MCF 10A (cell line): ENCODE data around the gene CCDC185. TPM values are rescaled to one million over a fixed set of nuclear protein-coding genes. Genes with fewer than 3 reads are reported as not detected.

Source experiments
- BruUV-seq: library from RNA; stranded (reverse); fragments of 400-500 nt; replicated peaks from 2 replicates; lab custom pipeline; 2021; lab: Mats Ljungman, UMichigan
- CTCF ChIA-PET: fragments of 300-600 bp; sonication (Branson Sonifier 250); formaldehyde crosslinking; extraction: SDS; loops from one replicate; lab custom pipeline; 2021; ENCODE audit warnings: antibody characterized with exemption, inconsistent platforms; lab: Yijun Ruan, JAX
- POLR2A ChIA-PET: fragments of 300-600, 350-650 bp; sonication (Branson Sonifier 250); formaldehyde crosslinking; extraction: SDS; loops from one replicate; lab custom pipeline; 2020; ENCODE audit warnings: antibody characterized with exemption, inconsistent platforms; lab: Yijun Ruan, JAX
- DNase-seq: peaks from one replicate; pipeline ENCODE4 v3.0.0-alpha.2; 2018; ENCODE audit not compliant: unreplicated experiment
- H3K27ac Mint-ChIP-seq: one replicate; pipeline ENCODE4 v1.8.0; 2022; ENCODE audit warnings: mild to moderate bottlenecking, low read depth, mixed read lengths; ENCODE audit not compliant: unreplicated experiment
- H3K27me3 Mint-ChIP-seq: one replicate; pipeline ENCODE4 v1.8.0; 2022; ENCODE audit warnings: mixed read lengths; ENCODE audit not compliant: insufficient read depth, unreplicated experiment
- H3K36me3 Mint-ChIP-seq: one replicate; pipeline ENCODE4 v1.8.0; 2022; ENCODE audit warnings: mild to moderate bottlenecking, moderate library complexity, mixed read lengths; ENCODE audit not compliant: insufficient read depth, unreplicated experiment
- H3K4me1 Mint-ChIP-seq: one replicate; pipeline ENCODE4 v1.8.0; 2022; ENCODE audit warnings: mixed read lengths; ENCODE audit not compliant: insufficient read depth, unreplicated experiment
- H3K4me3 Mint-ChIP-seq: one replicate; pipeline ENCODE4 v1.8.0; 2022; ENCODE audit warnings: mild to moderate bottlenecking, moderate library complexity, mixed read lengths; ENCODE audit not compliant: unreplicated experiment
- H3K9me3 Mint-ChIP-seq: one replicate; pipeline ENCODE4 v1.8.0; 2022; ENCODE audit warnings: mixed read lengths; ENCODE audit not compliant: unreplicated experiment
- CTCF ChIP-seq: fragments of 200-600 bp; IDR thresholded peaks from one replicate; pipeline ENCODE4 v1.8.0; 2022; ENCODE audit warnings: antibody characterized with exemption, mild to moderate bottlenecking; ENCODE audit not compliant: unreplicated experiment
- intact Hi-C: fragments of 100-400 bp; cut with micrococcal nuclease; formaldehyde crosslinking; loops from 2 replicates; pipeline ENCODE4 v1.14.1; 2022
- total RNA-seq: library from RNA; stranded (reverse); gene quantifications from 2 replicates; pipeline ENCODE4 v1.2.3, GENCODE V29; 2022

The CCDC185 gene
- total RNA-seq, 1 experiment from 2014 or later, result not detected

GRCh38 chr1:223443397-223443796 is 50.2 kb downstream of the CCDC185 start:
- Mint-ChIP-seq H3K36me3 (no peaks in the 10 kb centered on the region), H3K4me1 (no peaks in the 10 kb centered on the region), H3K4me3 (no peak overlapping the region), H3K9me3 (peaks cover 9% of the 10 kb centered on the region), H3K27me3 (peaks cover 40% of the 10 kb centered on the region), H3K27ac (no peak overlapping the region)
- ChIA-PET POLR2A (no interaction called here), CTCF (no interaction called here)
- no peak for TF ChIP-seq CTCF
- intact Hi-C loops, result no loop called here
- DNase-seq, result no peak
- no TSS peak for BruUV-seq

- ChIA-PET CTCF (interaction anchor here (0.6 to 1.0 kb wide), 3 partner anchors 12 to 605 kb away, joined by 3 read pairs; no protein-coding TSS in a partner anchor), POLR2A (no interaction called here)
- H3K27me3 Mint-ChIP-seq, result peaks cover 42% of the 10 kb centered on the region
- peaks cover 9% of the 10 kb centered on the region for H3K9me3 Mint-ChIP-seq
- TF ChIP-seq CTCF, result no peak
- BruUV-seq, result no TSS peak
- no peak for DNase-seq
- H3K4me3 Mint-ChIP-seq, result no peak overlapping the region
- no peaks in the 10 kb centered on the region for H3K4me1 Mint-ChIP-seq
- intact Hi-C loops, result no loop called here
- H3K36me3 Mint-ChIP-seq, result no peaks in the 10 kb centered on the region
- no peak overlapping the region for H3K27ac Mint-ChIP-seq
These were observed 51.2 kb downstream of the CCDC185 start for GRCh38 chr1:223444411-223444810.

Other genes starting within 250 kb of the CCDC185 start
- 0.42 and 2.3 TPM in 2 replicates for gene SUSD4, start 29.2 kb upstream of the CCDC185 start, total RNA-seq